Tibial nerve (tissue), 4 donors: ENCODE data around the gene PERM1. TPM values are rescaled to one million over a fixed set of nuclear protein-coding genes. Genes with fewer than 3 reads are reported as not detected.

Experiments used
- DNase-seq, 2 donors: peaks; one replicate each; pipeline ENCODE4 v3.0.0-alpha.2; 2019; ENCODE audit warnings: low spot score in 2 of 2
- H3K27ac ChIP-seq, 4 donors: fragments of 200-600 bp; sonication (generic) in 3 of 4; one replicate each; pipeline ENCODE4 v1.5.1; 2017 to 2019; ENCODE audit warnings: mild to moderate bottlenecking in 1 of 4
- H3K27me3 ChIP-seq, 2 donors: fragments of 200-600 bp; sonication (generic) in 1 of 2; one replicate each; pipeline versions ENCODE4 v1.5.1 to v1.6.0; 2017 to 2019
- H3K36me3 ChIP-seq, 3 donors: fragments of 200-600 bp; sonication (generic); one replicate each; pipeline ENCODE4 v1.5.1; 2018 to 2019
- H3K4me1 ChIP-seq, 4 donors: fragments of 200-600 bp; sonication (generic) in 3 of 4; one replicate each; pipeline ENCODE4 v1.5.1; 2017 to 2019
- H3K4me3 ChIP-seq, 4 donors: fragments of 200-600 bp; sonication (generic) in 3 of 4; one replicate each; pipeline ENCODE4 v1.5.1; 2017 to 2019; ENCODE audit warnings: mild to moderate bottlenecking in 1 of 4, moderate library complexity in 1 of 4
- H3K9me3 ChIP-seq, 4 donors: fragments of 200-600 bp; sonication (generic) in 3 of 4; one replicate each; pipeline ENCODE4 v1.5.1; 2017 to 2019
- CTCF ChIP-seq, 5 experiments: fragments of 200-600 bp in 3 of 5; fragments of 450-650 bp in 2 of 5; sonication (generic) in 3 of 5; IDR thresholded peaks; one replicate each; pipeline ENCODE4 v1.5.1; 2016 to 2019; ENCODE audit warnings: antibody characterized with exemption in 5 of 5, mild to moderate bottlenecking in 3 of 5, moderate library complexity in 2 of 5
- EP300 ChIP-seq, 2 donors: sonication (generic); formaldehyde crosslinking; IDR thresholded peaks; one replicate each; pipeline ENCODE4 v1.6.1; 2017; ENCODE audit warnings: antibody characterized with exemption in 2 of 2, mild to moderate bottlenecking in 1 of 2
- POLR2A ChIP-seq, 2 donors: fragments of 450-650 bp; IDR thresholded peaks; one replicate each; pipeline ENCODE4 v1.6.1; 2017; ENCODE audit warnings: antibody characterized with exemption in 2 of 2, mild to moderate bottlenecking in 2 of 2, moderate library complexity in 2 of 2
- WGBS, 2 donors: methylation state at CpG; one replicate each; pipeline ENCODE4 v1.1.5; 2018; 5-methylcytosine and 5-hydroxymethylcytosine counted together
- total RNA-seq, 4 donors: library from RNA; depleted of rRNA; stranded (reverse); fragments of >200 nt; gene quantifications; one replicate each; pipeline ENCODE4 v1.1.0, GENCODE V29; 2016

Gene PERM1
- total RNA-seq, 4 donors from 2014 or later, result 0.22 to 0.78 TPM; not detected in 2

GRCh38 chr1:967466-968343, 14.2 kb downstream of the PERM1 start:
- H3K4me1 ChIP-seq, result peaks cover 0 to 17% (median 13%) of the 10 kb centered on the region in 4 donors
- peak overlapping the region in 1 of 4 donors; percentile 64 for H3K4me3 ChIP-seq
- H3K27me3 ChIP-seq, result peaks cover 2 to 62% of the 10 kb centered on the region in 2 donors
- H3K27ac ChIP-seq, result no peak overlapping the region
- WGBS, 2 donors, result 74 to 83% methylated on average over 7 to 23 of the region's 23 CpGs
- H3K9me3 ChIP-seq, result no peaks in the 10 kb centered on the region
- H3K36me3 ChIP-seq, result peaks cover 0 to 24% (median 0%) of the 10 kb centered on the region in 3 donors
- DNase-seq, result no peak
- TF ChIP-seq CTCF (IDR thresholded peaks at IDR 0.05), result no peak
- no peak for TF ChIP-seq EP300 (IDR thresholded peaks at IDR 0.05)
- no peak for TF ChIP-seq POLR2A (IDR thresholded peaks at IDR 0.05)

- DNase-seq, result peak in 1 of 2 donors; percentile 41
- 0 to 1% methylated on average over 20 to 25 of the region's 60 CpGs for WGBS, 2 donors
- Histone ChIP-seq H3K4me1 (peaks cover 0 to 17% (median 13%) of the 10 kb centered on the region in 4 donors), H3K9me3 (no peaks in the 10 kb centered on the region), H3K27me3 (peaks cover 2 to 53% of the 10 kb centered on the region in 2 donors), H3K36me3 (peaks cover 0 to 30% (median 0%) of the 10 kb centered on the region in 3 donors), H3K4me3 (peak overlapping the region; percentile 27 to 71 (median 56)), H3K27ac (peak overlapping the region in 2 of 4 donors; percentile 48 to 67)
- TF ChIP-seq EP300 (IDR thresholded peaks at IDR 0.05) (no peak), POLR2A (IDR thresholded peaks at IDR 0.05) (no peak), CTCF (IDR thresholded peaks at IDR 0.05) (no peak)
These were observed 15.1 kb downstream of the PERM1 start for GRCh38 chr1:966704-967300.

GRCh38 chr1:966135-966703, 15.7 kb downstream of the PERM1 start, which contains the start of gene PLEKHN1:
Gene PLEKHN1 (plus strand): TSS chr1:966482. CDS start chr1:966532, 50 bp downstream.
- Histone ChIP-seq H3K27me3 (peaks cover 2 to 47% of the 10 kb centered on the region in 2 donors), H3K9me3 (no peaks in the 10 kb centered on the region), H3K27ac (peak within 1 kb of the TSS in 2 of 4 donors; percentile 48 to 67), H3K4me3 (peak within 1 kb of the TSS; percentile 27 to 71 (median 56)), H3K4me1 (peaks cover 0 to 23% (median 13%) of the 10 kb centered on the region in 4 donors), H3K36me3 (peaks cover 0 to 30% (median 0%) of the 10 kb centered on the region in 3 donors)
- no peak for DNase-seq
- TF ChIP-seq POLR2A (IDR thresholded peaks at IDR 0.05) (no peak), EP300 (IDR thresholded peaks at IDR 0.05) (no peak), CTCF (IDR thresholded peaks at IDR 0.05) (no peak)
- WGBS, 2 donors, result 7 to 15% methylated on average over 14 to 23 of the region's 31 CpGs

GRCh38 chr1:965526-966134, 16.3 kb downstream of the PERM1 start:
- no peak for DNase-seq
- Histone ChIP-seq H3K9me3 (no peaks in the 10 kb centered on the region), H3K27me3 (peaks cover 2 to 41% of the 10 kb centered on the region in 2 donors), H3K27ac (no peak overlapping the region), H3K4me3 (no peak overlapping the region), H3K36me3 (peaks cover 0 to 30% (median 0%) of the 10 kb centered on the region in 3 donors), H3K4me1 (peaks cover 0 to 28% (median 13%) of the 10 kb centered on the region in 4 donors)
- WGBS, 2 donors, result 77 to 84% methylated on average over 17 to 26 of the region's 26 CpGs
- TF ChIP-seq EP300 (IDR thresholded peaks at IDR 0.05) (no peak), CTCF (IDR thresholded peaks at IDR 0.05) (no peak), POLR2A (IDR thresholded peaks at IDR 0.05) (no peak)
